Body of pancreas (tissue), 4 donors: Measurements from ENCODE around the gene PAAF1.

ENCODE experiments used
- CTCF ChIP-seq, 7 experiments: fragments of 450-650 bp in 4 of 7; fragments of 200-600 bp in 3 of 7; sonication (generic) in 3 of 7; IDR thresholded peaks; one replicate each; pipeline ENCODE4 v1.5.1; 2016 to 2019; ENCODE audit warnings: antibody characterized with exemption in 7 of 7
- POLR2A ChIP-seq, 3 donors: fragments of 450-650 bp; IDR thresholded peaks; one replicate each; pipeline ENCODE4 v1.6.1; 2016; ENCODE audit warnings: antibody characterized with exemption in 3 of 3, mild to moderate bottlenecking in 2 of 3

GRCh38 chr11:73889019-73889418, 12.2 kb downstream of the PAAF1 start:
- TF ChIP-seq CTCF (IDR thresholded peaks at IDR 0.05) (no peak), POLR2A (IDR thresholded peaks at IDR 0.05) (no peak)
